HEK293 (cell line): Measurements from ENCODE around the gene PSAP.

Source experiments
- KLF16 ChIP-seq: fragments of 450-650 bp; formaldehyde crosslinking; IDR thresholded peaks from 2 replicates; pipeline ENCODE4 v1.5.1; 2017; ENCODE audit warnings: missing biosample characterization, missing genetic modification characterization
- ZBTB11 ChIP-seq: fragments of 450-650 bp; formaldehyde crosslinking; conservative IDR thresholded peaks from 2 replicates; pipeline ENCODE4 v1.5.1; 2016; ENCODE audit warnings: low read depth, missing biosample characterization, missing genetic modification characterization
- ZNF114 ChIP-seq: fragments of 450-650 bp; formaldehyde crosslinking; IDR thresholded peaks from 2 replicates; pipeline ENCODE4 v1.5.0; 2017; ENCODE audit warnings: missing biosample characterization, missing genetic modification characterization
- ZNF121 ChIP-seq: fragments of 450-650 bp; formaldehyde crosslinking; IDR thresholded peaks from 2 replicates; pipeline ENCODE4 v1.5.1; 2016; ENCODE audit warnings: missing biosample characterization, missing genetic modification characterization
- ZNF138 ChIP-seq: fragments of 450-650 bp; formaldehyde crosslinking; IDR thresholded peaks from 2 replicates; pipeline ENCODE4 v1.5.1; 2016; ENCODE audit warnings: missing biosample characterization, missing genetic modification characterization, borderline replicate concordance
- ZNF302 ChIP-seq: fragments of 450-650 bp; formaldehyde crosslinking; IDR thresholded peaks from 2 replicates; pipeline ENCODE4 v1.5.1; 2016; ENCODE audit warnings: missing biosample characterization, missing genetic modification characterization, low read depth
- ZNF416 ChIP-seq: fragments of 450-650 bp; formaldehyde crosslinking; IDR thresholded peaks from 2 replicates; pipeline ENCODE4 v1.5.1; 2016; ENCODE audit warnings: missing biosample characterization, missing genetic modification characterization
- ZNF518A ChIP-seq: fragments of 450-650 bp; formaldehyde crosslinking; conservative IDR thresholded peaks from 2 replicates; pipeline ENCODE4 v1.5.1; 2016; ENCODE audit warnings: low read depth, missing biosample characterization, missing genetic modification characterization
- ZNF580 ChIP-seq: fragments of 450-650 bp; formaldehyde crosslinking; IDR thresholded peaks from 2 replicates; pipeline ENCODE4 v1.5.1; 2016; ENCODE audit warnings: missing biosample characterization, missing genetic modification characterization
- ZNF777 ChIP-seq: fragments of 450-650 bp; formaldehyde crosslinking; IDR thresholded peaks from 2 replicates; pipeline ENCODE4 v1.5.1; 2017; ENCODE audit warnings: missing biosample characterization, missing genetic modification characterization, borderline replicate concordance
- ZNF791 ChIP-seq: fragments of 450-650 bp; formaldehyde crosslinking; IDR thresholded peaks from 2 replicates; pipeline ENCODE4 v1.5.1; 2016; ENCODE audit warnings: missing biosample characterization, missing genetic modification characterization
- TF ChIP-seq, protein P1 (sequence below): fragments of 450-650 bp; formaldehyde crosslinking; IDR thresholded peaks from 2 replicates; pipeline ENCODE4 v1.5.1; 2016; ENCODE audit warnings: missing biosample characterization, missing genetic modification characterization
- TF ChIP-seq, protein P2 (sequence below): fragments of 450-650 bp; formaldehyde crosslinking; IDR thresholded peaks from 2 replicates; pipeline ENCODE4 v1.5.1; 2017; ENCODE audit warnings: missing biosample characterization, missing genetic modification characterization
- TF ChIP-seq, protein P3 (sequence below): fragments of 450-650 bp; formaldehyde crosslinking; IDR thresholded peaks from 2 replicates; pipeline ENCODE4 v1.5.1; 2016; ENCODE audit warnings: missing biosample characterization, missing genetic modification characterization

GRCh38 chr10:71767420-71768035, 83.5 kb downstream of the PSAP start:
- TF ChIP-seq, protein P1, sequence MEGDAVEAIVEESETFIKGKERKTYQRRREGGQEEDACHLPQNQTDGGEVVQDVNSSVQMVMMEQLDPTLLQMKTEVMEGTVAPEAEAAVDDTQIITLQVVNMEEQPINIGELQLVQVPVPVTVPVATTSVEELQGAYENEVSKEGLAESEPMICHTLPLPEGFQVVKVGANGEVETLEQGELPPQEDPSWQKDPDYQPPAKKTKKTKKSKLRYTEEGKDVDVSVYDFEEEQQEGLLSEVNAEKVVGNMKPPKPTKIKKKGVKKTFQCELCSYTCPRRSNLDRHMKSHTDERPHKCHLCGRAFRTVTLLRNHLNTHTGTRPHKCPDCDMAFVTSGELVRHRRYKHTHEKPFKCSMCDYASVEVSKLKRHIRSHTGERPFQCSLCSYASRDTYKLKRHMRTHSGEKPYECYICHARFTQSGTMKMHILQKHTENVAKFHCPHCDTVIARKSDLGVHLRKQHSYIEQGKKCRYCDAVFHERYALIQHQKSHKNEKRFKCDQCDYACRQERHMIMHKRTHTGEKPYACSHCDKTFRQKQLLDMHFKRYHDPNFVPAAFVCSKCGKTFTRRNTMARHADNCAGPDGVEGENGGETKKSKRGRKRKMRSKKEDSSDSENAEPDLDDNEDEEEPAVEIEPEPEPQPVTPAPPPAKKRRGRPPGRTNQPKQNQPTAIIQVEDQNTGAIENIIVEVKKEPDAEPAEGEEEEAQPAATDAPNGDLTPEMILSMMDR (tag by site-specific recombination): no peak
- no peak for TF ChIP-seq ZNF580 (tag by site-specific recombination)
- no peak for TF ChIP-seq ZBTB11 (tag by site-specific recombination)
- TF ChIP-seq ZNF791 (tag by site-specific recombination): no peak
- no peak for TF ChIP-seq ZNF114 (tag by site-specific recombination)
- no peak for TF ChIP-seq ZNF416 (tag by site-specific recombination)
- TF ChIP-seq ZNF518A: no peak
- TF ChIP-seq, protein P2, sequence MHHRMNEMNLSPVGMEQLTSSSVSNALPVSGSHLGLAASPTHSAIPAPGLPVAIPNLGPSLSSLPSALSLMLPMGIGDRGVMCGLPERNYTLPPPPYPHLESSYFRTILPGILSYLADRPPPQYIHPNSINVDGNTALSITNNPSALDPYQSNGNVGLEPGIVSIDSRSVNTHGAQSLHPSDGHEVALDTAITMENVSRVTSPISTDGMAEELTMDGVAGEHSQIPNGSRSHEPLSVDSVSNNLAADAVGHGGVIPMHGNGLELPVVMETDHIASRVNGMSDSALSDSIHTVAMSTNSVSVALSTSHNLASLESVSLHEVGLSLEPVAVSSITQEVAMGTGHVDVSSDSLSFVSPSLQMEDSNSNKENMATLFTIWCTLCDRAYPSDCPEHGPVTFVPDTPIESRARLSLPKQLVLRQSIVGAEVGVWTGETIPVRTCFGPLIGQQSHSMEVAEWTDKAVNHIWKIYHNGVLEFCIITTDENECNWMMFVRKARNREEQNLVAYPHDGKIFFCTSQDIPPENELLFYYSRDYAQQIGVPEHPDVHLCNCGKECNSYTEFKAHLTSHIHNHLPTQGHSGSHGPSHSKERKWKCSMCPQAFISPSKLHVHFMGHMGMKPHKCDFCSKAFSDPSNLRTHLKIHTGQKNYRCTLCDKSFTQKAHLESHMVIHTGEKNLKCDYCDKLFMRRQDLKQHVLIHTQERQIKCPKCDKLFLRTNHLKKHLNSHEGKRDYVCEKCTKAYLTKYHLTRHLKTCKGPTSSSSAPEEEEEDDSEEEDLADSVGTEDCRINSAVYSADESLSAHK (tag by site-specific recombination): no peak
- TF ChIP-seq ZNF302 (tag by site-specific recombination): no peak
- no peak for TF ChIP-seq ZNF777
- TF ChIP-seq, protein P3, sequence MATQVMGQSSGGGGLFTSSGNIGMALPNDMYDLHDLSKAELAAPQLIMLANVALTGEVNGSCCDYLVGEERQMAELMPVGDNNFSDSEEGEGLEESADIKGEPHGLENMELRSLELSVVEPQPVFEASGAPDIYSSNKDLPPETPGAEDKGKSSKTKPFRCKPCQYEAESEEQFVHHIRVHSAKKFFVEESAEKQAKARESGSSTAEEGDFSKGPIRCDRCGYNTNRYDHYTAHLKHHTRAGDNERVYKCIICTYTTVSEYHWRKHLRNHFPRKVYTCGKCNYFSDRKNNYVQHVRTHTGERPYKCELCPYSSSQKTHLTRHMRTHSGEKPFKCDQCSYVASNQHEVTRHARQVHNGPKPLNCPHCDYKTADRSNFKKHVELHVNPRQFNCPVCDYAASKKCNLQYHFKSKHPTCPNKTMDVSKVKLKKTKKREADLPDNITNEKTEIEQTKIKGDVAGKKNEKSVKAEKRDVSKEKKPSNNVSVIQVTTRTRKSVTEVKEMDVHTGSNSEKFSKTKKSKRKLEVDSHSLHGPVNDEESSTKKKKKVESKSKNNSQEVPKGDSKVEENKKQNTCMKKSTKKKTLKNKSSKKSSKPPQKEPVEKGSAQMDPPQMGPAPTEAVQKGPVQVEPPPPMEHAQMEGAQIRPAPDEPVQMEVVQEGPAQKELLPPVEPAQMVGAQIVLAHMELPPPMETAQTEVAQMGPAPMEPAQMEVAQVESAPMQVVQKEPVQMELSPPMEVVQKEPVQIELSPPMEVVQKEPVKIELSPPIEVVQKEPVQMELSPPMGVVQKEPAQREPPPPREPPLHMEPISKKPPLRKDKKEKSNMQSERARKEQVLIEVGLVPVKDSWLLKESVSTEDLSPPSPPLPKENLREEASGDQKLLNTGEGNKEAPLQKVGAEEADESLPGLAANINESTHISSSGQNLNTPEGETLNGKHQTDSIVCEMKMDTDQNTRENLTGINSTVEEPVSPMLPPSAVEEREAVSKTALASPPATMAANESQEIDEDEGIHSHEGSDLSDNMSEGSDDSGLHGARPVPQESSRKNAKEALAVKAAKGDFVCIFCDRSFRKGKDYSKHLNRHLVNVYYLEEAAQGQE: no peak
- TF ChIP-seq ZNF138 (tag by site-specific recombination): no peak
- TF ChIP-seq ZNF121 (tag by site-specific recombination): no peak
- TF ChIP-seq KLF16 (tag by site-specific recombination): no peak
